Fibroblast of lung (primary cell): ENCODE data around the gene ANKS1B. TPM values are rescaled to one million over a fixed set of nuclear protein-coding genes. Genes with fewer than 3 reads are reported as not detected.

ENCODE experiments used
- DNase-seq, 2 donors: peaks; one replicate each; pipeline versions ENCODE4 v3.0.0 to v3.0.0-alpha.2; 2010; ENCODE audit warnings: low read depth in 2 of 2
- H2AFZ ChIP-seq: 2 replicates; pipeline ENCODE4 v1.5.1; 2012; ENCODE audit warnings: low read length, control low read depth, inconsistent platforms
- H3K27ac ChIP-seq: 2 replicates; pipeline ENCODE4 v1.5.1; 2011; ENCODE audit warnings: low read length, control low read depth; ENCODE audit not compliant: insufficient read depth
- H3K27me3 ChIP-seq: 2 replicates; pipeline ENCODE4 v1.5.1; 2011; ENCODE audit warnings: mild to moderate bottlenecking, low read length; ENCODE audit not compliant: control insufficient read depth, insufficient read depth
- H3K36me3 ChIP-seq: 2 replicates; pipeline ENCODE4 v1.5.1; 2011; ENCODE audit warnings: low read length; ENCODE audit not compliant: control insufficient read depth, insufficient read depth
- H3K4me1 ChIP-seq: 2 replicates; pipeline ENCODE4 v1.5.1; 2011; ENCODE audit warnings: low read length; ENCODE audit not compliant: control insufficient read depth, insufficient read depth; ENCODE audit errors: extremely low read depth
- H3K4me2 ChIP-seq: 2 replicates; pipeline ENCODE4 v1.5.1; 2011; ENCODE audit warnings: low read length, control low read depth; ENCODE audit not compliant: insufficient read depth; ENCODE audit errors: extremely low read depth
- H3K4me3 ChIP-seq, 4 experiments: fragments of 200-600 bp in 1 of 4; sonication (generic) in 1 of 4; replicated peaks in 1 of 4; 2 replicates each; pipeline ENCODE4 v1.5.1; 2011 to 2016; ENCODE audit warnings: low read length in 4 of 4, low read depth in 3 of 4, mild to moderate bottlenecking in 3 of 4, control low read depth in 2 of 4, inconsistent platforms in 1 of 4, mixed read lengths in 1 of 4; ENCODE audit not compliant: insufficient read depth in 1 of 4; ENCODE audit errors: control extremely low read depth in 1 of 4
- H3K79me2 ChIP-seq: 2 replicates; pipeline ENCODE4 v1.5.1; 2012; ENCODE audit warnings: mild to moderate bottlenecking, low read length, inconsistent platforms; ENCODE audit not compliant: control insufficient read depth, insufficient read depth
- H3K9ac ChIP-seq: 2 replicates; pipeline ENCODE4 v1.5.1; 2011; ENCODE audit warnings: mild to moderate bottlenecking, low read length, control low read depth; ENCODE audit not compliant: insufficient read depth
- H3K9me3 ChIP-seq: 2 replicates; pipeline ENCODE4 v1.5.1; 2012; ENCODE audit warnings: low read depth, low read length; ENCODE audit not compliant: control insufficient read depth, insufficient read depth
- H4K20me1 ChIP-seq: 2 replicates; pipeline ENCODE4 v1.5.1; 2011; ENCODE audit warnings: low read length; ENCODE audit not compliant: control insufficient read depth, insufficient read depth; ENCODE audit errors: extremely low read depth
- CTCF ChIP-seq, 2 donors: IDR thresholded peaks in 1 of 2; conservative IDR thresholded peaks in 1 of 2; 1 replicate in 1 of 2; 2 replicates in 1 of 2; pipeline ENCODE4 v1.5.1; 2011 to 2012; ENCODE audit warnings: low read length in 2 of 2, control low read depth in 1 of 2, inconsistent platforms in 1 of 2, low read depth in 1 of 2, mild to moderate bottlenecking in 1 of 2
- EZH2 ChIP-seq: IDR thresholded peaks from 2 replicates; pipeline ENCODE4 v1.5.1; 2012; ENCODE audit warnings: low read length, control low read depth, mild to moderate bottlenecking; ENCODE audit errors: missing control alignments
- polyA plus RNA-seq, 2 donors: library from polyadenylated mRNA; depleted of rRNA in 1 of 2; stranded (reverse) in 1 of 2; unstranded in 1 of 2; fragments of >200 nt; gene quantifications; 2 replicates each; pipeline ENCODE4 v1.2.1, GENCODE V29; 2011 to 2012; ENCODE audit warnings: missing spikeins in 1 of 2
- total RNA-seq: library from RNA; depleted of rRNA; stranded (reverse); fragments of >200 nt; gene quantifications from 2 replicates; pipeline ENCODE4 v1.2.1, GENCODE V29; 2014

ANKS1B gene
- total and polyA plus RNA-seq, 2 donors (not counting 1 experiment from before 2014, with no cell fraction given) = 0.11 to 0.83 TPM

- H3K36me3 ChIP-seq = no peaks in the 10 kb centered on the region
- no peaks in the 10 kb centered on the region for H3K79me2 ChIP-seq
- TF ChIP-seq EZH2 = no peak
- no peak for TF ChIP-seq CTCF (conservative IDR thresholded peaks at IDR 0.05 in 1 of 2, IDR thresholded peaks at IDR 0.05 in 1 of 2; ENCODE audit: low read depth in 1 of 2, low read length in 2 of 2)
- H4K20me1 ChIP-seq = no peaks in the 10 kb centered on the region
- H3K27me3 ChIP-seq = no peaks in the 10 kb centered on the region
- no peak for DNase-seq
- H3K27ac ChIP-seq = no peak overlapping the region
- H3K9me3 ChIP-seq = no peaks in the 10 kb centered on the region
- no peak overlapping the region for H3K4me3 ChIP-seq
- H3K9ac ChIP-seq = no peak overlapping the region
- no peak overlapping the region for H3K4me2 ChIP-seq
- no peaks in the 10 kb centered on the region for H3K4me1 ChIP-seq
- H2AFZ ChIP-seq = no peak overlapping the region
Observed at GRCh38 chr12:98819071-98819470, 1165.7 kb downstream of the ANKS1B start.

- Histone ChIP-seq H3K9me3 (no peaks in the 10 kb centered on the region), H3K27me3 (no peaks in the 10 kb centered on the region), H3K79me2 (no peaks in the 10 kb centered on the region), H3K27ac (no peak overlapping the region), H3K4me3 (no peak overlapping the region), H3K9ac (no peak overlapping the region), H4K20me1 (no peaks in the 10 kb centered on the region), H2AFZ (no peak overlapping the region), H3K4me2 (no peak overlapping the region), H3K4me1 (no peaks in the 10 kb centered on the region), H3K36me3 (no peaks in the 10 kb centered on the region)
- TF ChIP-seq EZH2 (no peak), CTCF (conservative IDR thresholded peaks at IDR 0.05 in 1 of 2, IDR thresholded peaks at IDR 0.05 in 1 of 2; ENCODE audit: low read depth in 1 of 2, low read length in 2 of 2) (no peak)
- no peak for DNase-seq
Observed at GRCh38 chr12:98818239-98818638, 1166.5 kb downstream of the ANKS1B start.

- Histone ChIP-seq H3K9me3 (no peaks in the 10 kb centered on the region), H3K4me2 (no peak overlapping the region), H3K36me3 (no peaks in the 10 kb centered on the region), H3K79me2 (no peaks in the 10 kb centered on the region), H3K9ac (no peak overlapping the region), H3K27me3 (no peaks in the 10 kb centered on the region), H3K4me1 (no peaks in the 10 kb centered on the region), H3K27ac (no peak overlapping the region), H2AFZ (no peak overlapping the region), H3K4me3 (no peak overlapping the region), H4K20me1 (no peaks in the 10 kb centered on the region)
- no peak for DNase-seq
- TF ChIP-seq EZH2 = no peak
- TF ChIP-seq CTCF (conservative IDR thresholded peaks at IDR 0.05 in 1 of 2, IDR thresholded peaks at IDR 0.05 in 1 of 2; ENCODE audit: low read depth in 1 of 2, low read length in 2 of 2) = no peak
Observed at GRCh38 chr12:98817742-98818141, 1167.0 kb downstream of the ANKS1B start.
